ENCODE measurements around the gene FILIP1L. TPM values are rescaled to one million over a fixed set of nuclear protein-coding genes. Genes with fewer than 3 reads are reported as not detected.

Gene FILIP1L
- polyA plus RNA-seq, 1 donor (not counting 4 experiments of a cell fraction or from before 2014, with no cell fraction given): 14.7 TPM

DNA sequence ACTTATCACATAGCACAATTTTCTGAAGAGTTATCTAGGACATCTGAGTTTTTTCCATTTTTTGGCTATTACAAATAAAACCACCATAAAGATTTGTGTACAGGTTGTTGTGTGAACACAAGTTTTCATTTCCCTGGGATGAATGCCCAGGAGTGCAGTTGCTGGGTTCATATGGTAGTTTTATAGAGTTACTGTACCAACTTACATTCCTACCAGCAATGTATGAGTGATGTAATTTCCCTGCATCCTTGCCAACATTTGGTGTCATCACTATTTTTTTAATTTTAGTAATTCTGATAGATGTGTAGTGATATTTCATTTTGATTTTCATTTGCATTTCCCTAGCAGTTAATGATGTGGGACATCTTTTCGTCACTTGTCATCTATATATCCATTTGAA, 20.5 kb downstream of the FILIP1L start:
- DNase-seq (ENCODE audit: low read depth, low spot score) (no peak), FAIRE-seq (no peak)
- no peaks in the 10 kb centered on the region for H3K4me1 ChIP-seq (ENCODE audit: control insufficient read depth, extremely low read depth, insufficient read depth, low read length)
- H3K4me2 ChIP-seq (ENCODE audit: control insufficient read depth, extremely low read depth, insufficient read depth, low read depth, low read length): no peak overlapping the region
- H3K27me3 ChIP-seq (ENCODE audit: control insufficient read depth, extremely low read depth, insufficient read depth, low read length): no peaks in the 10 kb centered on the region
- no peak overlapping the region for H2AFZ ChIP-seq (ENCODE audit: control insufficient read depth, low read length)
- no peaks in the 10 kb centered on the region for H4K20me1 ChIP-seq (ENCODE audit: control insufficient read depth, extremely low read depth, insufficient read depth, low read length)
- no peaks in the 10 kb centered on the region for H3K9me3 ChIP-seq (ENCODE audit: control insufficient read depth, low read depth, low read length)
- no peak overlapping the region for H3K27ac ChIP-seq (ENCODE audit: control insufficient read depth, insufficient read depth, low read length)
- no peaks in the 10 kb centered on the region for H3K79me2 ChIP-seq (ENCODE audit: control insufficient read depth, insufficient read depth, low read length)
- H3K9ac ChIP-seq (ENCODE audit: control insufficient read depth, extremely low read depth, insufficient read depth, low read length): no peak overlapping the region
- H3K9me1 ChIP-seq (ENCODE audit: control insufficient read depth, extremely low read depth, insufficient read depth, low read length): no peaks in the 10 kb centered on the region
- dilution Hi-C loops (cut with MboI; ENCODE audit: extremely low pct_ligation_motif_present, low sequenced_read_pairs): no loop called here
- H3K36me3 ChIP-seq (ENCODE audit: control insufficient read depth in 2 of 2, extremely low read depth in 1 of 2, insufficient read depth in 2 of 2, low read length in 2 of 2): no peaks in the 10 kb centered on the region
- H3K4me3 ChIP-seq (ENCODE audit: control insufficient read depth in 2 of 3, extremely low read depth in 1 of 3, insufficient read depth in 2 of 3, low read depth in 1 of 3, low read length in 3 of 3): no peak overlapping the region
- TF ChIP-seq, protein P1, sequence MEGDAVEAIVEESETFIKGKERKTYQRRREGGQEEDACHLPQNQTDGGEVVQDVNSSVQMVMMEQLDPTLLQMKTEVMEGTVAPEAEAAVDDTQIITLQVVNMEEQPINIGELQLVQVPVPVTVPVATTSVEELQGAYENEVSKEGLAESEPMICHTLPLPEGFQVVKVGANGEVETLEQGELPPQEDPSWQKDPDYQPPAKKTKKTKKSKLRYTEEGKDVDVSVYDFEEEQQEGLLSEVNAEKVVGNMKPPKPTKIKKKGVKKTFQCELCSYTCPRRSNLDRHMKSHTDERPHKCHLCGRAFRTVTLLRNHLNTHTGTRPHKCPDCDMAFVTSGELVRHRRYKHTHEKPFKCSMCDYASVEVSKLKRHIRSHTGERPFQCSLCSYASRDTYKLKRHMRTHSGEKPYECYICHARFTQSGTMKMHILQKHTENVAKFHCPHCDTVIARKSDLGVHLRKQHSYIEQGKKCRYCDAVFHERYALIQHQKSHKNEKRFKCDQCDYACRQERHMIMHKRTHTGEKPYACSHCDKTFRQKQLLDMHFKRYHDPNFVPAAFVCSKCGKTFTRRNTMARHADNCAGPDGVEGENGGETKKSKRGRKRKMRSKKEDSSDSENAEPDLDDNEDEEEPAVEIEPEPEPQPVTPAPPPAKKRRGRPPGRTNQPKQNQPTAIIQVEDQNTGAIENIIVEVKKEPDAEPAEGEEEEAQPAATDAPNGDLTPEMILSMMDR (optimal IDR thresholded peaks at IDR 0.05 in 1 of 3, IDR thresholded peaks at IDR 0.05 in 1 of 3, conservative IDR thresholded peaks at IDR 0.05 in 1 of 3; ENCODE audit: extremely low read depth in 1 of 3, insufficient read depth in 2 of 3, low read length in 3 of 3): no peak
- TF ChIP-seq EZH2 (IDR thresholded peaks at IDR 0.05; ENCODE audit: low read length): no peak

DNA sequence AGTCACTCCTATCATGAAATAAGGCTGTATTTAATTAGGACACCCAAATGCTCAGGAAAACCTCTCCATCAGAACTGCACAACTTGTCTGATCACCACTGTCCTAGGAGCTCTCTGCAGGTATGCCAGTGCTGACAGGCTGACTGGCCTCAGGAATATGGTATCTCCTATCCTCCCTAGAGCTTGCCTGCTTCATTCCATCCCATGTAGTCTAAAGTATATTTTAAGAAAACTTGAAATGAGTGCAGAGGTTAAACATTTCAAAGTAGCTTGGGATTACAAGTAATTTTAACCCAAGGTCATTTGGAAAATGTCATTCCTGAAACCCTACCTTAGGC, 23.7 kb downstream of the FILIP1L start:
- no peak overlapping the region for H3K9ac ChIP-seq (ENCODE audit: control insufficient read depth, extremely low read depth, insufficient read depth, low read length)
- TF ChIP-seq, protein P1 (optimal IDR thresholded peaks at IDR 0.05 in 1 of 3, IDR thresholded peaks at IDR 0.05 in 1 of 3, conservative IDR thresholded peaks at IDR 0.05 in 1 of 3; ENCODE audit: extremely low read depth in 1 of 3, insufficient read depth in 2 of 3, low read length in 3 of 3): peak in 1 of 3 experiments; percentile 3
- no peak for TF ChIP-seq EZH2 (IDR thresholded peaks at IDR 0.05; ENCODE audit: low read length)
- no peaks in the 10 kb centered on the region for H3K4me1 ChIP-seq (ENCODE audit: control insufficient read depth, extremely low read depth, insufficient read depth, low read length)
- H3K9me1 ChIP-seq (ENCODE audit: control insufficient read depth, extremely low read depth, insufficient read depth, low read length): no peaks in the 10 kb centered on the region
- no peaks in the 10 kb centered on the region for H3K79me2 ChIP-seq (ENCODE audit: control insufficient read depth, insufficient read depth, low read length)
- H2AFZ ChIP-seq (ENCODE audit: control insufficient read depth, low read length): no peak overlapping the region
- H4K20me1 ChIP-seq (ENCODE audit: control insufficient read depth, extremely low read depth, insufficient read depth, low read length): no peaks in the 10 kb centered on the region
- no peaks in the 10 kb centered on the region for H3K27me3 ChIP-seq (ENCODE audit: control insufficient read depth, extremely low read depth, insufficient read depth, low read length)
- no peak for DNase-seq (ENCODE audit: low read depth, low spot score)
- no peaks in the 10 kb centered on the region for H3K36me3 ChIP-seq (ENCODE audit: control insufficient read depth in 2 of 2, extremely low read depth in 1 of 2, insufficient read depth in 2 of 2, low read length in 2 of 2)
- FAIRE-seq: no peak
- dilution Hi-C loops (cut with MboI; ENCODE audit: extremely low pct_ligation_motif_present, low sequenced_read_pairs): no loop called here
- no peak overlapping the region for H3K4me3 ChIP-seq (ENCODE audit: control insufficient read depth in 2 of 3, extremely low read depth in 1 of 3, insufficient read depth in 2 of 3, low read depth in 1 of 3, low read length in 3 of 3)
- H3K27ac ChIP-seq (ENCODE audit: control insufficient read depth, insufficient read depth, low read length): no peak overlapping the region
- H3K9me3 ChIP-seq (ENCODE audit: control insufficient read depth, low read depth, low read length): no peaks in the 10 kb centered on the region
- H3K4me2 ChIP-seq (ENCODE audit: control insufficient read depth, extremely low read depth, insufficient read depth, low read depth, low read length): no peak overlapping the region

All from keratinocyte (primary cell).